AG04449 (cell line): ENCODE results near the gene LAMP1.
"Not testable (repeated sequence)": the region's sequence is repeated elsewhere in the genome, so short reads cannot be mapped to it uniquely, and the experiment has no call there.

Experiments used
- CTCF ChIA-PET: fragments of 350-600 bp; formaldehyde crosslinking; extraction: SDS; loops from one replicate; lab custom pipeline; 2021; ENCODE audit warnings: antibody characterized with exemption; lab: Yijun Ruan, JAX
- POLR2A ChIA-PET: fragments of 400-600, 350-600 bp; formaldehyde crosslinking; extraction: SDS; loops from one replicate; lab custom pipeline; 2020; ENCODE audit warnings: antibody characterized with exemption, inconsistent platforms; lab: Yijun Ruan, JAX
- DNase-seq: peaks from one replicate; pipeline ENCODE4 v3.0.0-alpha.2; 2010; ENCODE audit warnings: low read depth, low spot score
- H3K4me3 ChIP-seq: 2 replicates; pipeline ENCODE4 v1.5.1; 2011; ENCODE audit warnings: low read depth, mild to moderate bottlenecking, control low read depth, low read length
- TF ChIP-seq, protein P1 (sequence below): IDR thresholded peaks from one replicate; pipeline ENCODE4 v1.5.1; 2011; ENCODE audit warnings: mild to moderate bottlenecking, moderate library complexity, low read length, control low read depth, inconsistent platforms; ENCODE audit not compliant: insufficient read depth; ENCODE audit errors: missing control alignments

Gene LAMP1

DNA sequence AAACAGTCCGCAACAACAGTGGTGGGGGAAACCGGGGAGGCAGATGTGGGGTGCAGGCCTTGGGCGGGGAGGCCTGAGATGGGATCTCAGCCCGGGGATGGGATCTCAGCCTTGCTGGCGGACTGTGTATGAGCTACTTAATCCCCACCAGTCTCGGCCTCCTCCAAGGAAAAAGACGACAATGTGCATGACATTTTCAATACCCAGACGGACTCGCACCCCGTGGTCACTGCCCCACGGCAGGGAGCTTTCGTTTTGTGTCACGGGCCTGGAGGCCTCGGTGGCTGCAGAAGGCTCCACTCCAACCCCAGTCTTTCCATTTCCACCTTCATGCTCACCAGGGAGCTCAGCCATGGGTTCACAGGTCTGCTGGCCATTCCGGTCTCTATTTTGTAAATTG lies 41.4 kb downstream of the LAMP1 start:
- CTCF ChIA-PET = no interaction called here
- POLR2A ChIA-PET = no interaction called here
- H3K4me3 ChIP-seq = no peak overlapping the region
- no peak for DNase-seq
- TF ChIP-seq, protein P1, sequence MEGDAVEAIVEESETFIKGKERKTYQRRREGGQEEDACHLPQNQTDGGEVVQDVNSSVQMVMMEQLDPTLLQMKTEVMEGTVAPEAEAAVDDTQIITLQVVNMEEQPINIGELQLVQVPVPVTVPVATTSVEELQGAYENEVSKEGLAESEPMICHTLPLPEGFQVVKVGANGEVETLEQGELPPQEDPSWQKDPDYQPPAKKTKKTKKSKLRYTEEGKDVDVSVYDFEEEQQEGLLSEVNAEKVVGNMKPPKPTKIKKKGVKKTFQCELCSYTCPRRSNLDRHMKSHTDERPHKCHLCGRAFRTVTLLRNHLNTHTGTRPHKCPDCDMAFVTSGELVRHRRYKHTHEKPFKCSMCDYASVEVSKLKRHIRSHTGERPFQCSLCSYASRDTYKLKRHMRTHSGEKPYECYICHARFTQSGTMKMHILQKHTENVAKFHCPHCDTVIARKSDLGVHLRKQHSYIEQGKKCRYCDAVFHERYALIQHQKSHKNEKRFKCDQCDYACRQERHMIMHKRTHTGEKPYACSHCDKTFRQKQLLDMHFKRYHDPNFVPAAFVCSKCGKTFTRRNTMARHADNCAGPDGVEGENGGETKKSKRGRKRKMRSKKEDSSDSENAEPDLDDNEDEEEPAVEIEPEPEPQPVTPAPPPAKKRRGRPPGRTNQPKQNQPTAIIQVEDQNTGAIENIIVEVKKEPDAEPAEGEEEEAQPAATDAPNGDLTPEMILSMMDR = no peak

- no peak overlapping the region for H3K4me3 ChIP-seq
- CTCF ChIA-PET = interaction anchor here (1.5 kb wide), 1 partner anchor 51 kb away, joined by 5 read pairs; no protein-coding TSS in a partner anchor
- TF ChIP-seq, protein P1 = no peak
- POLR2A ChIA-PET = no interaction called here
- no peak for DNase-seq
Observed at GRCh38 chr13:113342820-113343691, 46.0 kb downstream of the LAMP1 start.

DNA sequence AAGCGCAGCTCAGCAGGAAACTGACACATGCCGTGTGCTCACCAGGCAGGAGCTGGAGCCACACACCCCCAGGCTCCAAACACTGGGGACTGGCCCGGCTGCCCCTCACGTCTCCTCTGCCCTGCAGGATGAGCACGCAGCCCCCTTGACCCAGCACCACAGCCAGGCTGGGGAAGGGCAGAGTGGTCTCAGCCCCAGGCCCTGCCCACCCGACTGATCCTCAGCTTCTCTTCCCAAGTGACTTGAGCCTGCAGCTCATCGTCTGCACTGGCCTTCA lies 46.6 kb downstream of the LAMP1 start:
- ChIA-PET CTCF (interaction anchor here (1.5 kb wide), 1 partner anchor 51 kb away, joined by 5 read pairs; no protein-coding TSS in a partner anchor), POLR2A (no interaction called here)
- TF ChIP-seq, protein P1 = no peak

DNA sequence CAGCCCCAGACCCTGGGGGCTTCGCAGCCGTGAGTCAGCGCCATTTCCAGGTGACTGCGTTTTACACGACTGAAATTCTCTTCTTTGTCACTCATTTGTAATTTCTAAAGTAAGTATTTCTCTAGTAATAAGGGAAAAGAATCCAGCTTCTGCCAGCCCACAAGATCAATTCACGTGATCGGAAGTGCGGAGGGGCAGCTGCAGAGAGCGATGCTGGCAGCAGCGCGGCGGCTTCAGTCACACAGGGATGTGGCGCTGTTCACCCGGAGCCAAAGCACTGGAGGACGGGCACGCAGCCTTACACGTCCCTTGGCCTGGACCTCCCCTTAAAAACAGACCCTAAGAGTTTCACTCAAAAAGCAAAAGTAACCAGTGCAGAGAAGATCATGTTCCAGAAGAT lies 48.4 kb downstream of the LAMP1 start:
- H3K4me3 ChIP-seq = no peak overlapping the region
- TF ChIP-seq, protein P1 = no peak
- CTCF ChIA-PET = no interaction called here
- POLR2A ChIA-PET = no interaction called here
- DNase-seq = no peak

More for the DNA sequence above, 46.6 kb downstream of the LAMP1 start:
- H3K4me3 ChIP-seq = no peak overlapping the region
- no peak for DNase-seq

DNA sequence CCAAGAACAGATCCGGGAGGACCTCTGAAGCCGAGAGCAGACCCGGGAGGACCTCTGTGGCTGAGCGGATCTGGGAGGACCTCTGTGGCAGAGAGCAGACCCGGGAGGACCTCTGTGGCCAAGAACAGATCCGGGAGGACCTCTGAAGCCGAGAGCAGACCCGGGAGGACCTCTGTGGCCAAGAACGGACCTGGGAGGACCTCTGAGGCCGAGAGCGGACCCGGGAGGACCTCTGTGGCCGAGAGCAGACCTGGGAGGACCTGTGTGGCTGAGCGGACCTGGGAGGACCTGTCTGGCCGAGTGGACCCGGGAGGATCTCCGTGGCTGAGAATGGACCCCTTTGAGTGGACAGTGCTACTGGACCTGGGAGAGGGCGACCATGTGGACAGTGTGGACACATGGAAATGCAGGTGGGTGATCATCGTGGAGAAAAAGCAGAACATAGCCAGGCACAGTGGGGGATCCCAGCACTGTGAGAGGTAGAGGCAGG lies 50.7 kb downstream of the LAMP1 start:
- H3K4me3 ChIP-seq, CTCF ChIA-PET, POLR2A ChIA-PET, DNase-seq: not testable (repeated sequence)

GRCh38 chr13:113348591-113348990 lies 51.6 kb downstream of the LAMP1 start:
- ChIA-PET CTCF (no interaction called here), POLR2A (no interaction called here)
- no peak for DNase-seq
- H3K4me3 ChIP-seq = no peak overlapping the region
- TF ChIP-seq, protein P1 = no peak
